ENCODE measurements around the gene KLHL29.

DNA sequence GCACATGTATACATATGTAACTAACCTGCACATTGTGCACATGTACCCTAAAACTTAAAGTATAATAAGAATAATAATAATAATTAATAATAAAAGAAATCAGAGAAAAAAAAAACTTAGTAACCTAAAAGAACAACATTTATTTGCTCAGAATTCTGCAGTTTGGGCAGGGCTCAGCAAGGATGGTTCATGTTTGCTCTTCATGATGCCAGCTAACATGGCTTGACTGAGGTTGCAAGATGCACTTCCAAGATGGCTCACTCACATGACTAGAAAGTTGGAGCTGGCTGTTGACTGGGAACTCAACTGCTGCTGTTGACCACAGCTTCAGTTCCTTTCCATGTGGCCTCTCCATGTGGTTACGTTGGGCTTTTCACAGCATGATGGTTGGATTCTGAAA, 56.4 kb downstream of the KLHL29 start:
- TF ChIP-seq, protein P1, sequence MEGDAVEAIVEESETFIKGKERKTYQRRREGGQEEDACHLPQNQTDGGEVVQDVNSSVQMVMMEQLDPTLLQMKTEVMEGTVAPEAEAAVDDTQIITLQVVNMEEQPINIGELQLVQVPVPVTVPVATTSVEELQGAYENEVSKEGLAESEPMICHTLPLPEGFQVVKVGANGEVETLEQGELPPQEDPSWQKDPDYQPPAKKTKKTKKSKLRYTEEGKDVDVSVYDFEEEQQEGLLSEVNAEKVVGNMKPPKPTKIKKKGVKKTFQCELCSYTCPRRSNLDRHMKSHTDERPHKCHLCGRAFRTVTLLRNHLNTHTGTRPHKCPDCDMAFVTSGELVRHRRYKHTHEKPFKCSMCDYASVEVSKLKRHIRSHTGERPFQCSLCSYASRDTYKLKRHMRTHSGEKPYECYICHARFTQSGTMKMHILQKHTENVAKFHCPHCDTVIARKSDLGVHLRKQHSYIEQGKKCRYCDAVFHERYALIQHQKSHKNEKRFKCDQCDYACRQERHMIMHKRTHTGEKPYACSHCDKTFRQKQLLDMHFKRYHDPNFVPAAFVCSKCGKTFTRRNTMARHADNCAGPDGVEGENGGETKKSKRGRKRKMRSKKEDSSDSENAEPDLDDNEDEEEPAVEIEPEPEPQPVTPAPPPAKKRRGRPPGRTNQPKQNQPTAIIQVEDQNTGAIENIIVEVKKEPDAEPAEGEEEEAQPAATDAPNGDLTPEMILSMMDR (IDR thresholded peaks at IDR 0.05; ENCODE audit: borderline replicate concordance, extremely low read depth, low read length, poor library complexity, severe bottlenecking): no peak
- TF ChIP-seq EZH2 (IDR thresholded peaks at IDR 0.05; ENCODE audit: borderline replicate concordance, low read depth, low read length, severe bottlenecking): no peak

All from DND-41 (cell line).